T-cell (primary cell): ENCODE results near the gene TXNIP. TPM values are rescaled to one million over a fixed set of nuclear protein-coding genes. Genes with fewer than 3 reads are reported as not detected.

Experiments used
- ATAC-seq, 4 experiments: fragments of 200-7000 bp in 3 of 4; fragments of 150-1000 bp in 1 of 4; cut with Tn5 transposase; replicated peaks in 1 of 4; 1 replicate in 3 of 4; 2 replicates in 1 of 4; pipeline ENCODE4 v1.10.0; 2021; ENCODE audit warnings: moderate library complexity in 3 of 4, mild to moderate bottlenecking in 2 of 4, moderate number of reproducible peaks in 1 of 4
- CTCF ChIA-PET, 2 donors: fragments of 300-600 bp; sonication (Branson Sonifier 250); formaldehyde crosslinking; loops; one replicate each; lab custom pipeline; 2022; ENCODE audit warnings: antibody characterized with exemption in 2 of 2; lab: Charles Lee
- POLR2A ChIA-PET, 2 donors: fragments of 300-600 bp; sonication (Branson Sonifier 250); formaldehyde crosslinking; loops; one replicate each; lab custom pipeline; 2022; ENCODE audit warnings: antibody characterized with exemption in 2 of 2; lab: Charles Lee
- DNase-seq, 35 experiments: peaks; one replicate each; pipeline versions ENCODE4 v3.0.0 to v3.0.0-alpha.2; 2013 to 2023
- H3K27ac ChIP-seq: one replicate; pipeline ENCODE4 v1.5.1; 2013; ENCODE audit warnings: low read length
- H3K27me3 ChIP-seq, 2 experiments: replicated peaks in 1 of 2; 1 replicate in 1 of 2; 2 replicates in 1 of 2; pipeline versions ENCODE4 v1.6.1 to v1.7.0; 2013; ENCODE audit warnings: low read length in 1 of 2, mixed read lengths in 1 of 2; ENCODE audit not compliant: control insufficient read depth in 2 of 2, insufficient read depth in 2 of 2; ENCODE audit errors: extremely low read depth in 1 of 2
- H3K36me3 ChIP-seq, 2 donors: 1 replicate in 1 of 2; 2 replicates in 1 of 2; pipeline versions ENCODE4 v1.6.1 to v1.7.0; 2013; ENCODE audit warnings: low read length in 1 of 2; ENCODE audit not compliant: control insufficient read depth in 2 of 2, insufficient read depth in 1 of 2; ENCODE audit errors: extremely low read depth in 1 of 2
- H3K4me1 ChIP-seq, 2 experiments: 1 replicate in 1 of 2; 2 replicates in 1 of 2; pipeline versions ENCODE4 v1.6.1 to v1.7.0; 2013; ENCODE audit warnings: low read length in 2 of 2, mixed read lengths in 1 of 2; ENCODE audit not compliant: insufficient read depth in 2 of 2, control insufficient read depth in 1 of 2; ENCODE audit errors: extremely low read depth in 1 of 2
- H3K4me3 ChIP-seq, 2 donors: 1 replicate in 1 of 2; 2 replicates in 1 of 2; pipeline versions ENCODE4 v1.5.1 to v1.7.0; 2013; ENCODE audit warnings: mild to moderate bottlenecking in 2 of 2, low read length in 1 of 2, moderate library complexity in 1 of 2; ENCODE audit not compliant: control insufficient read depth in 1 of 2; ENCODE audit errors: extremely low read depth in 1 of 2
- H3K9me3 ChIP-seq: 2 replicates; pipeline ENCODE4 v1.7.0; 2013
- H3K27ac Mint-ChIP-seq, 2 donors: one replicate each; pipeline ENCODE4 v1.8.0; 2020 to 2021; ENCODE audit warnings: mild to moderate bottlenecking in 2 of 2, mixed read lengths in 2 of 2
- H3K27me3 Mint-ChIP-seq, 2 donors: one replicate each; pipeline ENCODE4 v1.8.0; 2021 to 2022; ENCODE audit warnings: mixed read lengths in 2 of 2
- H3K36me3 Mint-ChIP-seq: one replicate; pipeline ENCODE4 v1.8.0; 2021; ENCODE audit warnings: mixed read lengths
- H3K4me1 Mint-ChIP-seq, 3 donors: one replicate each; pipeline ENCODE4 v1.8.0; 2020 to 2022; ENCODE audit warnings: mixed read lengths in 3 of 3, mild to moderate bottlenecking in 1 of 3
- H3K4me3 Mint-ChIP-seq, 3 donors: one replicate each; pipeline ENCODE4 v1.8.0; 2020 to 2022; ENCODE audit warnings: mild to moderate bottlenecking in 3 of 3, mixed read lengths in 3 of 3, moderate library complexity in 3 of 3
- H3K9me3 Mint-ChIP-seq, 3 donors: one replicate each; pipeline ENCODE4 v1.8.0; 2020 to 2022; ENCODE audit warnings: mixed read lengths in 3 of 3
- WGBS: methylation state at CpG from one replicate; pipeline ENCODE4 v1.1.5; 2013; ENCODE audit warnings: missing lambda C conversion rate; ENCODE audit not compliant: insufficient coverage; 5-methylcytosine and 5-hydroxymethylcytosine counted together
- total RNA-seq, 35 experiments: library from RNA in 6 of 35; stranded (reverse) in 6 of 35; fragments of 120-200 nt in 1 of 35; gene quantifications; one replicate each; pipeline versions ENCODE4 v1.2.1 to v1.2.4 and lab custom pipeline; 2013 to 2026

The TXNIP gene
- total RNA-seq, 5 donors from 2014 or later (not counting 1 experiment from before 2014, with no cell fraction given): 721 to 2,117 (median 773) TPM

DNA sequence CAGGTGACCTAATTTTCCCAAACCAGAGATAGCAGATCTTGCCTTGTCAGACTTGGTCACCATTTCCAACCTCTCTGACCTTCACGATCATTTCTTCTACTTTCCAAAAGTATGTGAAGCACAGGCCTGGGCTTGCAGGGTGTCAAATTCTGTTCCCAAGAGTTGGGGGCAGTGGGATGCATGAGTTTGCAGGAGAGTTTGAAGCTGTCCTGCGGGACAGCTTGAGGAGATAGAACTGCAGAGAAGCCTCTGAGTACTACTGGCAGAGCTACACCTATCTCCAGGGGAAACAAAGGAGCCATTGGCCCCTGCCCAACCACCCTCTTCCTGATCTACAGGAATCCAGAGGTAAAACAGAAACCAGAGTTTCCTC is 11.3 kb downstream of the TXNIP start:
- H3K4me1 Mint-ChIP-seq: peaks cover 39 to 80% (median 45%) of the 10 kb centered on the region in 3 donors

DNA sequence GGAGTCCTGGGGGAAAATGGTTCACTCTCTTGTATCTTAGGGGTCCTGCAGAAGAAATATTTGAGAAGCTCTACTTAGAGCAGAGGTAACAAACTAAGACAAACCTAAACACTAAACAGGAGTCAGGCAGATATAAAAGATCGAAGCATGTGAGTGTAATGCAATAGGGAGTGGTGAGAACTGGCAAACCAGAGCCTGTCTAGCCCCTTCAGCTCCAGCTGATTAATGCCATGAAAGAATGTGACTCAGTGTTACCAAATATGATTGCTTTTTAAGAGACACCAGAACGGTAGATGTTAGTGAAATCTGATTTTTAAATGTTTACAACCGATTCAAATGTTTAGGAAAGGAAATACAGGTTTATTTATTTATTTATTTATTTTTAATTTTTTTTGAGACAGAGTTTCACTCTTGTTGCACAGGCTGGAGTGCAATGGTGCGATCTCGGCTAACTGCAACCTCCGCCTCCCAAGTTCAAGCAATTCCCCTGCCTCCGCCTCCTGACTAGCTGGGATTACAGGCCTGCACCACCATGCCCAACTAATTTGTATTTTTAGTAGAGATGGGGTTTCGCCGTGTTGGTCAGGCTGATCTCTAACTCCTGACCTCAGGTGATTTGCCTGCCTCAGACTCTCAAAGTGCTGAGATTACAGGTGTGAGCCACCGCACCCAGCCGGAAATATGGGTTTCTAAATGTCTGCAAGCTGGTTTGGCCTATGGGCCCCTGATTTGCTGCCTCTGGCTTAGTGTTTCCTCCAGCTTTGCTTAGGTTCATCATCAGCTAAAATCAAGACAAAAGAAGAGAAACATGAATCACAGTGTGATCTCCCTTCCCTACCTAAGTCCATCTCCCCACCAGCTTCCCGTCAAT is 12.2 kb downstream of the TXNIP start:
- H3K9me3 ChIP-seq: no peaks in the 10 kb centered on the region
- WGBS: 77% methylated on average over 4 of the region's 12 CpGs
- no peak overlapping the region for H3K4me3 ChIP-seq
- peak overlapping the region; percentile 91 to 94 for H3K27ac Mint-ChIP-seq
- no peaks in the 10 kb centered on the region for H3K36me3 Mint-ChIP-seq
- H3K4me1 ChIP-seq: peaks cover 56 to 84% of the 10 kb centered on the region in 2 experiments
- ChIA-PET POLR2A (interaction anchor here in 1 of 2 donors (0.6 kb wide), 2 partner anchors 17 to 20 kb away, joined by 3 to 6 read pairs; no protein-coding TSS in a partner anchor), CTCF (interaction anchor here in 1 of 2 donors (0.6 kb wide), 1 partner anchor 21 kb away, joined by 3 read pairs; no protein-coding TSS in a partner anchor)
- H3K4me3 Mint-ChIP-seq: peak overlapping the region in 1 of 3 donors; percentile 29
- peak in 4 of 35 experiments; percentile 21 to 56 (median 40) for DNase-seq
- H3K9me3 Mint-ChIP-seq: no peaks in the 10 kb centered on the region
- peak overlapping the region; percentile 94 for H3K27ac ChIP-seq
- H3K4me1 Mint-ChIP-seq: peaks cover 37 to 79% (median 40%) of the 10 kb centered on the region in 3 donors
- H3K36me3 ChIP-seq: no peaks in the 10 kb centered on the region
- peak in 3 of 4 experiments; percentile 29 to 44 (median 36) for ATAC-seq
- no peaks in the 10 kb centered on the region for H3K27me3 Mint-ChIP-seq
- H3K27me3 ChIP-seq: no peaks in the 10 kb centered on the region

More for the DNA sequence above, 11.3 kb downstream of the TXNIP start:
- Mint-ChIP-seq H3K27ac (peak overlapping the region; percentile 91 to 94), H3K36me3 (no peaks in the 10 kb centered on the region), H3K27me3 (no peaks in the 10 kb centered on the region), H3K4me3 (peak overlapping the region in 1 of 3 donors; percentile 29), H3K9me3 (no peaks in the 10 kb centered on the region)
- Histone ChIP-seq H3K36me3 (no peaks in the 10 kb centered on the region), H3K4me3 (no peak overlapping the region), H3K27ac (peak overlapping the region; percentile 46), H3K4me1 (peaks cover 48 to 79% of the 10 kb centered on the region in 2 experiments), H3K9me3 (no peaks in the 10 kb centered on the region), H3K27me3 (no peaks in the 10 kb centered on the region)
- WGBS: no CpG with 5 or more reads among the region's 2 CpGs
- DNase-seq (no peak), ATAC-seq (no peak)
- ChIA-PET CTCF (interaction anchor here (0.6 to 1.3 kb wide), 2 partner anchors 11 to 20 kb away, joined by 3 to 4 read pairs; partner anchors contain the start of gene TXNIP (in 1 of the 2)), POLR2A (no interaction called here)

DNA sequence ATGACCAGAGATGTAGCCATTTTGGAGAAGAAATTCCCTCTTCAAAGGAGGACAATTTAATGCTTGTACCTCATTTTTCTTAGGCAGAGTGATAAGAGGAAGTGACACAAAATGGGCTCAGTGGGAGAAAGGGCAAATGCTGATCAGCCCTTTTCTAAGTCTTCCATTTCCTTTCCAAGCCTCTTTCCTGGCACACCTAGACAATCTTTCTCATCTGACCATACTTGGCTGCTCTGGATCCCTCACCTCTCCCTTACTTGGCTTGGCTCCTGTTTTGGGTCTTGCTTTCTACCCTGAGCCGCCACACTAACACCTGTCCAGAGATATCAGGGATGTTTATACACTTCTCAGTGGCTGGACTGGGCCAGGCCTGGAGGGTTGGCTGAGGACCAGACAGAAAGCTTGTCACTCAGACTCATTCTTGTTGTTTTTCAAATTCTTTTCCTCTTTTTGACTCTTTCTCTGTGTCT is 13.1 kb downstream of the TXNIP start:
- peaks cover 29 to 69% (median 31%) of the 10 kb centered on the region in 3 donors for H3K4me1 Mint-ChIP-seq
- POLR2A ChIA-PET: interaction anchor here in 1 of 2 donors (1.6 kb wide), 1 partner anchor 13 kb away, joined by 8 read pairs; the partner anchor contains the start of gene TXNIP
- no peak for DNase-seq

DNA sequence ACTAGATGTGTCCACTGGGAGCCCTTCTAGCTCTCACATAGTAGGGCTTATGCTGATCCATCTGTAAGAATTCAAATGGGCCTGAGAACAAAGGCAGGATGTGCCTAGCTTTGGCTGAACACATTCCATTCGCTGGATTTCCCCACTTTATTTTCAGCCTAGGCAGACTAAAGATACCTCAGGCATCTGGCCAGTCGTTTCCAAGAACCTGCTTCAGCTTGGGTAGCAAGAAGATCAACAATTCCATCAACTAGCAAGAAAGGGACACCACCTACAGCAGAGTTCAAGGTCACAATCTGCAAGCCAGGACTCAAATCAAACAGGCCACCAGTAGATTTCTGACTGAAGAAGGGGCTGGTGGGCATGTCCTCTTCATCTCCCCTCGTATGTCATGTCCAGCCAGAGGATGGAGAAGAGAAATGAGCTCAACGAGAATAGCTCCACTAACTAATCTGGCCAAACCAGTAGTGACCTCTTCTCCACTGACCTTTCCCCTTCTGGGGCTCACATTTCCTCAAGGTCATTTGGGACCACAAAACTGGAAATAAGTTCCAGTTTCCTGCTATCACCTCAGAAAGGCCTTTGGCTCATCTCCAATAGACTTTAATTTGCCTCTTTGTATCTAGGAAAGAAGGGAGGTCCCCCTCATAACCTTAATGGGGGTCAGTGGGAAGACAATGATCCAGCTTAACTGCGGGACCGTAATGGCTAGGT is 14.2 kb downstream of the TXNIP start:
- 74% methylated on average over 4 of the region's 6 CpGs for WGBS
- peaks cover 22 to 59% (median 23%) of the 10 kb centered on the region in 3 donors for H3K4me1 Mint-ChIP-seq
- H3K36me3 ChIP-seq: no peaks in the 10 kb centered on the region
- no peaks in the 10 kb centered on the region for H3K27me3 ChIP-seq
- ATAC-seq (no peak), DNase-seq (no peak)
- CTCF ChIA-PET: interaction anchor here in 1 of 2 donors (0.7 to 1.5 kb wide), 3 partner anchors 9 to 16 kb away, joined by 3 read pairs; no protein-coding TSS in a partner anchor
- peaks cover 68 to 90% of the 10 kb centered on the region in 2 experiments for H3K4me1 ChIP-seq
- no peak overlapping the region for H3K4me3 ChIP-seq
- no peak overlapping the region for H3K27ac Mint-ChIP-seq
- H3K27ac ChIP-seq: peak overlapping the region; percentile 94
- no peaks in the 10 kb centered on the region for H3K9me3 Mint-ChIP-seq
- peaks cover 7% of the 10 kb centered on the region for H3K36me3 Mint-ChIP-seq
- H3K9me3 ChIP-seq: no peaks in the 10 kb centered on the region
- POLR2A ChIA-PET: interaction anchor here (0.9 to 1.6 kb wide), 2 partner anchors 14 kb away, joined by 6 to 8 read pairs; partner anchors contain the start of gene TXNIP (in 2 of the 2)
- H3K27me3 Mint-ChIP-seq: no peaks in the 10 kb centered on the region
- no peak overlapping the region for H3K4me3 Mint-ChIP-seq

More for the DNA sequence above, 13.1 kb downstream of the TXNIP start:
- peaks cover 61 to 86% of the 10 kb centered on the region in 2 experiments for H3K4me1 ChIP-seq
- H3K36me3 ChIP-seq: no peaks in the 10 kb centered on the region
- no peaks in the 10 kb centered on the region for H3K27me3 ChIP-seq
- Mint-ChIP-seq H3K36me3 (no peaks in the 10 kb centered on the region), H3K27me3 (no peaks in the 10 kb centered on the region), H3K9me3 (no peaks in the 10 kb centered on the region), H3K27ac (no peak overlapping the region), H3K4me3 (no peak overlapping the region)
- CTCF ChIA-PET: no interaction called here
- ATAC-seq: no peak
- no peak overlapping the region for H3K4me3 ChIP-seq
- H3K27ac ChIP-seq: peak overlapping the region; percentile 94
- WGBS: 91% methylated on average over 1 of the region's 1 CpG
- H3K9me3 ChIP-seq: no peaks in the 10 kb centered on the region

DNA sequence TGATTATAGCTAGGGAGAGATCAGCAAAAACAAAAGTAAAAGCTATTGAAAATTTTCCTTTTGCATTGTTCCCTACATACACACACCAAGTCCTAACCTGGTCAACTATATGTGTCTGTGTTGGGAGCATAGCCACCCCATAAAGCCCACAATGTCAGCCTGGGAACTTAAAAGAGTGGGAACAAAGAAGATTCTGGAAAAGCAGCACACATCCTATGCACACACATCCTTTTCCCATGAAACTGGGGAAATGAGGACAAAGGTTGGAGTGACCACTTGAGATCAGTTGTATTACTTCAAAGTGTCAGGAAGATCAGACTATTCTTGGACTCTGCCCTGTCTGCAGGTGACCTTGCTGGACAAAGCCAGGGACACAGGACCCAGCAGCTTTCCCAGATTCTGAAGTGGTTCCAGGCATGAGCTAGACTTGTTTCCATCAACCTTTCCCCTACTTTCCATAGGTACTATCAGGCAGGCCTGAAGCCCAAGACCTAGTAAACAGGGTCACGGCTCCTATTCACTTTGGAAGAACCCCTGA is 15.9 kb downstream of the TXNIP start:
- no peak overlapping the region for H3K27ac Mint-ChIP-seq
- Histone ChIP-seq H3K27ac (peak overlapping the region; percentile 94), H3K27me3 (no peaks in the 10 kb centered on the region), H3K9me3 (no peaks in the 10 kb centered on the region), H3K4me1 (peaks cover 68 to 82% of the 10 kb centered on the region in 2 experiments), H3K36me3 (peaks cover 0 to 2% of the 10 kb centered on the region in 2 donors), H3K4me3 (peak overlapping the region in 1 of 2 donors; percentile 33)
- H3K27me3 Mint-ChIP-seq: no peaks in the 10 kb centered on the region
- ATAC-seq (no peak), DNase-seq (no peak)
- CTCF ChIA-PET: interaction anchor here (0.7 to 6.7 kb wide), 16 partner anchors 8 to 135 kb away, joined by 3 to 148 read pairs (median 6); partner anchors contain the start of genes ANKRD34A (in 1 of the 2), LIX1L (in 1 of the 2), NUDT17 (in 1 of the 2) and POLR3GL (in 1 of the 2)
- no peaks in the 10 kb centered on the region for H3K9me3 Mint-ChIP-seq
- peaks cover 7% of the 10 kb centered on the region for H3K36me3 Mint-ChIP-seq
- H3K4me3 Mint-ChIP-seq: no peak overlapping the region
- POLR2A ChIA-PET: interaction anchor here (0.6 to 3.4 kb wide), 13 partner anchors 12 to 66 kb away, joined by 3 to 15 read pairs (median 7); partner anchors contain the start of genes LIX1L (in 2 of the 2), ANKRD34A (in 1 of the 2), POLR3GL (in 1 of the 2) and TXNIP (in 1 of the 2)
- WGBS: no CpG with 5 or more reads among the region's 1 CpG
- peaks cover 13 to 49% (median 13%) of the 10 kb centered on the region in 3 donors for H3K4me1 Mint-ChIP-seq
